ENCODE measurements around the gene MESD. TPM values are rescaled to one million over a fixed set of nuclear protein-coding genes. Genes with fewer than 3 reads are reported as not detected.

Gene MESD
- polyA plus RNA-seq, 1 donor from 2014 or later = 16.3 TPM

GRCh38 chr15:80939216-80939615 lies 50.4 kb downstream of the MESD start:
- Histone ChIP-seq H3K27me3 (ENCODE audit: insufficient read depth, low read depth, low read length) (no peaks in the 10 kb centered on the region), H3K4me2 (ENCODE audit: low read length) (no peak overlapping the region), H3K27ac (ENCODE audit: low read length) (no peak overlapping the region), H3K9me3 (ENCODE audit: low read length) (no peaks in the 10 kb centered on the region), H3K4me3 (ENCODE audit: low read length) (no peak overlapping the region), H4K20me1 (ENCODE audit: insufficient read depth) (no peaks in the 10 kb centered on the region), H3K36me3 (ENCODE audit: insufficient read depth, low read length) (no peaks in the 10 kb centered on the region), H3K9me2 (ENCODE audit: insufficient read depth, low read length) (no peaks in the 10 kb centered on the region), H3K79me2 (replicated peaks; ENCODE audit: insufficient read depth, low read length) (no peaks in the 10 kb centered on the region), H3F3A (ENCODE audit: insufficient read depth, low read length, poor library complexity, severe bottlenecking) (no peaks in the 10 kb centered on the region), H3K9ac (ENCODE audit: low read length) (no peak overlapping the region), H2AFZ (ENCODE audit: low read depth, low read length) (no peak overlapping the region)
- no peak for TF ChIP-seq RAD21 (conservative IDR thresholded peaks at IDR 0.05)
- no peak for TF ChIP-seq SMC3 (conservative IDR thresholded peaks at IDR 0.05; ENCODE audit: poor library complexity)
- TF ChIP-seq TAF1 (IDR thresholded peaks at IDR 0.05; ENCODE audit: low read depth) = no peak
- no peak for TF ChIP-seq MXI1 (conservative IDR thresholded peaks at IDR 0.05; ENCODE audit: poor library complexity, severe bottlenecking)
- no peak for TF ChIP-seq POLR2AphosphoS5 (IDR thresholded peaks at IDR 0.05)
- TF ChIP-seq EZH2 (IDR thresholded peaks at IDR 0.05; ENCODE audit: borderline replicate concordance, insufficient read depth, low read length, poor library complexity, severe bottlenecking) = no peak
- TF ChIP-seq EP300 (conservative IDR thresholded peaks at IDR 0.05; ENCODE audit: poor library complexity, severe bottlenecking) = no peak
- TF ChIP-seq CTCF (IDR thresholded peaks at IDR 0.05; ENCODE audit: poor library complexity, severe bottlenecking) = no peak
- no peak for TF ChIP-seq REST (IDR thresholded peaks at IDR 0.05; ENCODE audit: borderline replicate concordance)

- Histone ChIP-seq H3K27me3 (ENCODE audit: insufficient read depth, low read depth, low read length) (no peaks in the 10 kb centered on the region), H3K27ac (ENCODE audit: low read length) (no peak overlapping the region), H3K4me2 (ENCODE audit: low read length) (no peak overlapping the region), H3K36me3 (ENCODE audit: insufficient read depth, low read length) (no peaks in the 10 kb centered on the region), H3K9me2 (ENCODE audit: insufficient read depth, low read length) (no peaks in the 10 kb centered on the region), H3K9me3 (ENCODE audit: low read length) (no peaks in the 10 kb centered on the region), H3F3A (ENCODE audit: insufficient read depth, low read length, poor library complexity, severe bottlenecking) (no peaks in the 10 kb centered on the region), H3K79me2 (replicated peaks; ENCODE audit: insufficient read depth, low read length) (no peaks in the 10 kb centered on the region), H3K4me3 (ENCODE audit: low read length) (no peak overlapping the region), H2AFZ (ENCODE audit: low read depth, low read length) (no peak overlapping the region), H4K20me1 (ENCODE audit: insufficient read depth) (no peaks in the 10 kb centered on the region), H3K9ac (ENCODE audit: low read length) (no peak overlapping the region)
- TF ChIP-seq EZH2 (IDR thresholded peaks at IDR 0.05; ENCODE audit: borderline replicate concordance, insufficient read depth, low read length, poor library complexity, severe bottlenecking) (no peak), RAD21 (conservative IDR thresholded peaks at IDR 0.05) (no peak), CTCF (IDR thresholded peaks at IDR 0.05; ENCODE audit: poor library complexity, severe bottlenecking) (no peak), EP300 (conservative IDR thresholded peaks at IDR 0.05; ENCODE audit: poor library complexity, severe bottlenecking) (no peak), SMC3 (conservative IDR thresholded peaks at IDR 0.05; ENCODE audit: poor library complexity) (no peak), REST (IDR thresholded peaks at IDR 0.05; ENCODE audit: borderline replicate concordance) (no peak), POLR2AphosphoS5 (IDR thresholded peaks at IDR 0.05) (no peak), TAF1 (IDR thresholded peaks at IDR 0.05; ENCODE audit: low read depth) (no peak), MXI1 (conservative IDR thresholded peaks at IDR 0.05; ENCODE audit: poor library complexity, severe bottlenecking) (no peak)
Measured at GRCh38 chr15:80937718-80938117, 51.9 kb downstream of the MESD start.
